ENCODE data around the gene MEGF11. TPM values are rescaled to one million over a fixed set of nuclear protein-coding genes. Genes with fewer than 3 reads are reported as not detected.

The MEGF11 gene
- total RNA-seq, 1 experiment from 2014 or later = not detected

- BruUV-seq (replicated peaks) = no TSS peak
- H2AFZ ChIP-seq = no peak overlapping the region
- H3K9me2 ChIP-seq (ENCODE audit: insufficient read depth) = no peaks in the 10 kb centered on the region
- ChIA-PET POLR2A (ENCODE audit: unreplicated experiment) (no interaction called here), CTCF (no interaction called here)
- H3K4me3 ChIP-seq = no peak overlapping the region
- intact Hi-C loops (cut with micrococcal nuclease; ENCODE audit: unreplicated experiment) = no loop called here
- no peaks in the 10 kb centered on the region for H3K79me2 ChIP-seq (ENCODE audit: low read depth)
- no peak overlapping the region for H3K27ac ChIP-seq
- H3K9me3 ChIP-seq (ENCODE audit: insufficient read depth, low read depth) = no peaks in the 10 kb centered on the region
- no peaks in the 10 kb centered on the region for H4K20me1 ChIP-seq (ENCODE audit: insufficient read depth)
- DNase-seq = no peak
- TF ChIP-seq EZH2 (IDR thresholded peaks at IDR 0.05; ENCODE audit: low read depth) (no peak), CTCF (conservative IDR thresholded peaks at IDR 0.05) (no peak)
- H3K4me2 ChIP-seq = no peak overlapping the region
- H3K27me3 ChIP-seq (ENCODE audit: insufficient read depth, low read depth) = no peaks in the 10 kb centered on the region
- no peaks in the 10 kb centered on the region for H3F3A ChIP-seq (ENCODE audit: insufficient read depth, low read depth)
- no peaks in the 10 kb centered on the region for H3K36me3 ChIP-seq (ENCODE audit: low read depth)
- H3K4me1 ChIP-seq (replicated peaks; ENCODE audit: insufficient read depth) = no peaks in the 10 kb centered on the region
These were observed 24.5 kb upstream of the MEGF11 start for GRCh38 chr15:66278056-66278455.

- Histone ChIP-seq H3K36me3 (ENCODE audit: low read depth) (no peaks in the 10 kb centered on the region), H3K79me2 (ENCODE audit: low read depth) (no peaks in the 10 kb centered on the region), H3K9me2 (ENCODE audit: insufficient read depth) (no peaks in the 10 kb centered on the region), H3K4me1 (replicated peaks; ENCODE audit: insufficient read depth) (no peaks in the 10 kb centered on the region), H3K4me3 (no peak overlapping the region), H3K4me2 (no peak overlapping the region), H2AFZ (no peak overlapping the region), H3K9me3 (ENCODE audit: insufficient read depth, low read depth) (no peaks in the 10 kb centered on the region), H3K27me3 (ENCODE audit: insufficient read depth, low read depth) (no peaks in the 10 kb centered on the region), H3F3A (ENCODE audit: insufficient read depth, low read depth) (no peaks in the 10 kb centered on the region), H4K20me1 (ENCODE audit: insufficient read depth) (no peaks in the 10 kb centered on the region), H3K27ac (no peak overlapping the region)
- intact Hi-C loops (cut with micrococcal nuclease; ENCODE audit: unreplicated experiment) = no loop called here
- POLR2A ChIA-PET (ENCODE audit: unreplicated experiment) = no interaction called here
- DNase-seq = no peak
- CTCF ChIA-PET = no interaction called here
- no TSS peak for BruUV-seq (replicated peaks)
- TF ChIP-seq CTCF (conservative IDR thresholded peaks at IDR 0.05) (no peak), EZH2 (IDR thresholded peaks at IDR 0.05; ENCODE audit: low read depth) (no peak)
These were observed 23.0 kb upstream of the MEGF11 start for GRCh38 chr15:66276546-66276945.

- no peaks in the 10 kb centered on the region for H3K27me3 ChIP-seq (ENCODE audit: insufficient read depth, low read depth)
- ChIA-PET CTCF (no interaction called here), POLR2A (ENCODE audit: unreplicated experiment) (interaction anchor here (0.6 kb wide), 1 partner anchor 665 kb away, joined by 4 read pairs; the partner anchor contains the start of gene INTS14)
- no peak for DNase-seq
- TF ChIP-seq CTCF (conservative IDR thresholded peaks at IDR 0.05) = no peak
- no peak for TF ChIP-seq EZH2 (IDR thresholded peaks at IDR 0.05; ENCODE audit: low read depth)
- no peak overlapping the region for H3K4me3 ChIP-seq
- no peak overlapping the region for H3K27ac ChIP-seq
- no peaks in the 10 kb centered on the region for H3K9me2 ChIP-seq (ENCODE audit: insufficient read depth)
- no peaks in the 10 kb centered on the region for H4K20me1 ChIP-seq (ENCODE audit: insufficient read depth)
- no peak overlapping the region for H2AFZ ChIP-seq
- no peaks in the 10 kb centered on the region for H3K4me1 ChIP-seq (replicated peaks; ENCODE audit: insufficient read depth)
- no peak overlapping the region for H3K4me2 ChIP-seq
- intact Hi-C loops (cut with micrococcal nuclease; ENCODE audit: unreplicated experiment) = no loop called here
- H3K79me2 ChIP-seq (ENCODE audit: low read depth) = no peaks in the 10 kb centered on the region
- H3K36me3 ChIP-seq (ENCODE audit: low read depth) = no peaks in the 10 kb centered on the region
- H3K9me3 ChIP-seq (ENCODE audit: insufficient read depth, low read depth) = no peaks in the 10 kb centered on the region
- H3F3A ChIP-seq (ENCODE audit: insufficient read depth, low read depth) = no peaks in the 10 kb centered on the region
- no TSS peak for BruUV-seq (replicated peaks)
These were observed 21.8 kb upstream of the MEGF11 start for GRCh38 chr15:66275352-66275751.
